Activated CD8-positive, alpha-beta memory T cell treated with anti-CD3 and anti-CD28 coated beads for 4 hours (primary cell): Measurements from ENCODE around the gene TSPAN16.

Experiments
- DNase-seq, 2 donors: peaks; one replicate each; pipeline ENCODE4 v3.0.0-alpha.2; 2020; ENCODE audit warnings: low read depth in 2 of 2

Gene TSPAN16

GRCh38 chr19:11268783-11269267 lies 27.1 kb upstream of the TSPAN16 start:
- no peak for DNase-seq

GRCh38 chr19:11269408-11269807 lies 26.6 kb upstream of the TSPAN16 start:
- no peak for DNase-seq

- no peak for DNase-seq
Measured at GRCh38 chr19:11273296-11273695, 22.7 kb upstream of the TSPAN16 start.

DNA sequence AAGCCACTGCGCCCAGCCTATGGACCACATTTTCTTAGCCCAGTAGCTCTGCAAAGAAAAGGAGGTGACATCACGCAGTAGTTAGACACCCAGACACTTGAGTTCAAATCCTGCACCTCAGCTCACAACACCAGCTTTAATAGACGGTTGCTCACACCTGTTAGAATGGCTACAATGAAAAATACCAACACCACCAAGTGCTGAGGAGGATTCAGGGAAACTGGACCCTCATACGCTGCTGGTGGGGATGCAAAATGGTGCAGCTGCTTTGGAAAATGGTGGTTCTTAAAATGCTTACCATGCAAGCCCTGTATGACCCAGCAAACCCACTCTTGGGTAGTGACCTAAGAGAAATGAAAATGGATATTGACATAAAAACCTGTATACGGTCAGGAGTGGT lies 22.0 kb upstream of the TSPAN16 start:
- DNase-seq, result no peak

DNA sequence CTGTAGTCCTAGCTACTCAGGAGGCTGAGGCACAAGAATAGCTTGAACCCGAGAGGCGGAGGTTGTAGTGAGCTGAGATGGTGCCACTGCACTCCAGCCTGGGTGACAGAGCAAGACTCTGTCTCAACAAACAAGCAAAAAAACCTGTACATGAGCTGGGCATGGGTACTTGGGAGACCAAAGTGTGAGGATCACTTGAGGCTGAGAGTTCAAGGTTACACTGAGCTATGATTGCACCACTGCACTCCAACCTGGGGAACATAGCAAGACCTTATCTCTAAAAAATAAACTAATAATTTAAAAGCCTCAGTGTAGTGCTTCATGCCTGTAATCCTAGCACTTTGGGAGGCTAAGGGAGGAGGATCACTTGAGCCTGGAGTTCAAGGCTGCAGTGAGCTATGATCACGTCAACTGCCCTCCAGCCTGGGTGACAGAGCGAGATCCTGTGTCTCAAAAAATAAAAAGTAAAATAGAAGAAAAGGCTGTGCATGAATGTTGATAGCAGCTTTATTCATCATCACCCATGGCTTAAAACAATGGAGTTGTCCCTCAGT lies 21.4 kb upstream of the TSPAN16 start:
- no peak for DNase-seq

GRCh38 chr19:11278670-11279069 lies 17.3 kb upstream of the TSPAN16 start:
- DNase-seq, result no peak

- DNase-seq, result no peak
Measured at GRCh38 chr19:11279505-11280236, 16.3 kb upstream of the TSPAN16 start.

DNA sequence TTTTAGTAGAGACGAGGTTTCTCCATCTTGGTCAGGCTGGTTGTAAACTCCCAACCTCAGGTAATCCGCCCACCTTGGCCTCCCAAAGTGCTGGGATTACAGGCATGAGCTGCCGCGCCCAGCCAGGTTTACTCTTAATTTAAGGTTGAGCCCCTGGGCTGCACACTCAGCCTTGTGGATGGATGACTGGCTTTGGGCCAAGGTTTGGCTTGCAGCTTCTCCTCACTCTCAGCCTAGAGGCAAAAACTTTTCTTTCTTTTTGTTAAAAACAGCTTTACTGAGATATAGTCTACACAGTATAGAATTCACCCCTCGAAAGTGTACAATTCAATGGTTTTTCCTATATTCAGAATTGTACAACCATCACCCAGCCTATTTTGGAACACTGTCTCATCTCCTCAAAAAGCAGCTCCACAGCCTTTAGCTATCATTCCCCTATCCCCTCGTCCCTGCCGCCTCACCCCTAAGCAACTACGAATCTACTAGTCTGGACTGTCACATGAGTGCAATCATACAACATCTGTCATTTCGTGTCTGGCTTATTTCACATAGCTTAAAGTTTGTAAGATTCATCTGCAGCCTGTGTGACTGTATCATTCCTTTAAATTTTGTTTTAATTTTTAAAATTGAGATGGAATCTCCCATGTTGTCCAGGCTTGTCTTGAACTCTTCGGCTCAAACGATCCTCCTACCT lies 14.5 kb upstream of the TSPAN16 start:
- no peak for DNase-seq

GRCh38 chr19:11284515-11284914 lies 11.4 kb upstream of the TSPAN16 start:
- no peak for DNase-seq

DNA sequence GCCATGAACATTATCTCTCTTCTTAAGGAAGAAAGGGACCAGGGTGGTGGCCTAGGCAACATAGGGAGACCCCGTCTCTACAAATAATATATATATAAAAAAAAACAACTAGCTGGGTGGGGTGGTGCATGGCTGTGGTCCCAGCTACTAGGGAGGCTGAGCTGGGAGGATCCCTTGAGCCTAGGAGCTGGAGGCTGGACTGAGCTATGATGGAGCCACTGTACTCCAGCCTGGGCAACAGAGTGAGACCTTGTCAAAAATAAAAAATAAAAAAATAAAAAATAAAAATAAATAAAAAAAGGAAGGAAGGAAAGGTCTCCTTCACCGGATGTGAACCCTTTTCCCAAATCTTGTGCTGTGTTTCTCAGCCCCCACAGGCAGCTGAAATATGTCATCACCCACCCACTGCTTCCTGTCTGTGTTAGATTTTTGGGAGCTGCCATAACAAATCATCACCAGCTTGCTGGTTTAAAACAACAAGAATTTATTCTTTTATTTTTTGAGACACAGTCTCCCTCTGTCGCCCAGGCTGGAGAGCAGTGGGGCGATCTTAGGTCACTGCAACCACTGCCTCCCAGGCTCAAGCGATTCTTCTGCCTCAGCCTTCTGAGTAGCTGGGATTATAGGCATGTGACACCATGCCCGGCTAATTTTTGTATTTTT lies 9.5 kb upstream of the TSPAN16 start:
- no peak for DNase-seq

- DNase-seq, result no peak
Measured at GRCh38 chr19:11288349-11288748, 7.6 kb upstream of the TSPAN16 start.

DNA sequence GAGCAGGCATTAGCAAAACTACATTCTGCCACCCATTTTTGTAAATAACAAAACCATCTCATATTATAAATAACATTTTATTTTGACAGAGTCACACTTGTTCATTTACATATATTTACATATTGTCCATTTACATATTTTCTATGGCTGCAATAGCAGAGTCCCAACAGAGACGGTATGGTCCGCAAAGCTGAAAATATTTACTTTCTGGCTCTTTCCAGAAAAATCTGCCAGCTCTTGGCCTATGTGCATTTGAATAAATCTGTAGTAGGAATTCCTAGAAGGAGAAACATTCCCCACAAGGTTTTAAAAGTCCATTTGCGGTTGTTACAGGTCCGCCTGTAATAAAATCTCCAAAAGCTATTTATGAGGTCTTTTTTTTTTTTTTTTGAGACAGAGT lies 5.7 kb upstream of the TSPAN16 start:
- no peak for DNase-seq

- no peak for DNase-seq
Measured at GRCh38 chr19:11291415-11291814, 4.5 kb upstream of the TSPAN16 start.

DNA sequence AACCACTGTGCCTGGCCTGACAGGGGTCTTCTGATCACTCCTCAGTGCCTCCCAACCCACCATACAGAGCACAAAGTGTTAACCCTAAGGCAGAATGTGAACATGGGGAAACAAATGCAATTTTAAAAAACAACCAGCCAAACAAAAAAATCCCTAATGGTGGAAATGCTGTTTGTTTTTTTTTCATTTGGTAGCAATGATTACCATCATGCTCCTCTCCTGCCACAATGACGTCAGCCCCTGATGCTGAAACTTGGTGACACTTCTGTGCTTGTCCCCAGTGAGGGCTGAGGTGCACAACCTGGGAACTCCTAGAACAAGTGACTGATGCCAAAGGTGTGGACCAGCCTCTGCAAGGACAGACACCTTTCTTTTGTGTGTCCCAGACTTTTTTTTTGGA lies 4.0 kb upstream of the TSPAN16 start:
- DNase-seq, result no peak

GRCh38 chr19:11293433-11294389 lies 2.2 kb upstream of the TSPAN16 start:
- peak; percentile 47 to 51 for DNase-seq

DNA sequence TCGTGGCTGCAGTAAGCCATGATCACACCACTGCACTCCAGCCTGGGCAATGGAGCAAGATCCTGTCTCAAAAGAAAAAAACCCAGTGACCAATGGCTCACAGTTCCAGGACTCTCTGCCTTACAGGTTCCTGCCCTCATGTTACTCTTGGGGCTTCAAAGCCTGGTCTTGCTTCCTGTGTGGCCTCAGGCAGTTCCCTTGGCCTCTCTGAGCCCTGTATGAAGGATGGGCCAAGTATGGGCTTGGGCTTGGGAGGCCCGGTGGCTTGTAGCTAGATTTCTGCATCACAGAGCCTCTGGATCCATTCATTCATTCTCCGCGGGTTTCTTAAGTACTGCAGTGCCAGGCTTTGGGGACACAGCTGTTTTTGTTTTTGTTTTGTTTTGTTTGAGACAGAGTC lies 780 bp upstream of the TSPAN16 start:
- DNase-seq, result no peak

DNA sequence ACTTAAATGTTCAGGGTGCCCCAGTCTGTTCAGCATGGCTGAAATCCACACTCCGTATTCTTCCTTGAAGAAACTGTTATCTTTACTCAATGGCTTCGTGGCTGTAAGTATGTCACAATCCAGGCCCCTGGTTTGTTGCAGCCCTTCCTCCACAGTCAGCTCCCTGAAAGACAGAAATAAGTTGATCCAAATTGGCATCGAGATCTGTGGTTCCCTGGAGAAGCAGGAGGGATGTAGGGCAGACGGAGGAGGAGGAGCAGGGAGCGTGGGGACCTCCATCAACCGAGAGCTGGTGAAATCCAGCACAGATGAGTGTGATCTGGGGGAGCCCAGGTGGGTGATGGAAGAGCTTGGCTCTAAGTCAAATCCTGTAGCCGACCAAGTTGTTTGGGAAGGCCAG lies 304 bp downstream of the TSPAN16 start:
- DNase-seq, result no peak

GRCh38 chr19:11299946-11300810 lies 4.2 kb downstream of the TSPAN16 start:
- no peak for DNase-seq

GRCh38 chr19:11300811-11301120 lies 4.8 kb downstream of the TSPAN16 start:
- DNase-seq, result no peak

DNA sequence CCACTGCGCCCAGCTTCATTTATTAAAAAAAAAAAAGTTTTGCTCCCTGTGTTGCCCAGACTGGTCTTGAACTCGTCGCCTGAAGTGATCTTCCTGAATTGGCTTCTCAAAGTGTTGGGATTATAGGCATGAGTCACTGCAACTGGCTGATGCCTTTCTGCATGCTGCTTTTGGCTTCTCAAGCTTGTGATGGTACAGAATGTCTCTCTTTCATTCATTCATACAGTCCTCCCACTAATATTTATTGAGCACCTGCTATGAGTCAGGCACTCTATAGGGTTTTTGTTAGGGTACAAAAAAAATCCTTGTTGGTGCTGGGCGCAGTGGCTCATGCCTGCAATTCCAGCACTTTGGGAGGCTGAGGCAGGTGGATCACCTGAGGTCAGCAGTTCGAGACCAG lies 9.0 kb downstream of the TSPAN16 start:
- no peak for DNase-seq

- no peak for DNase-seq
Measured at GRCh38 chr19:11306337-11306736, 10.4 kb downstream of the TSPAN16 start.
